Measurements from ENCODE around the gene GRID2.
A peak's percentile ranks its signal among the peaks of the same experiment; 100 is the strongest.

GRID2 gene

DNA sequence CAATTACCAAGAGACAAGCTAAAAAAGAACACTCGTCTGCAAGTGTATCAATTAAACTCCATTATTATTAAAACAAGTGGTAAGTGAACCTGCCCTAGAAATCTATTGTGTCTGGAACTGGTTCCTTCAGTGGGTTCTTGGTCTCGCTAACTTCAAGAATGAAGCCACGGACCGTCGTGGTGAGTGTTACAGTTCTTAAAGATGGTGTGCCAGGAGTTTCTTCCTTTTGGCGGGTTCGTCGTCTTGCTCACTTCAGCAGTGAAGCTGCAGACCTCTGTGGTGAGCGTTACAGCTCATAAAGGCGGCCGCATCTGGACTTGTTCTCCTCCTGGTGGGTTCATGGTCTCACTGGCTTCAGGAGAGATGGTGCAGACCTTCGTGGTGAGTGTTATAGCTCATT is 231.8 kb downstream of the GRID2 start:
- DNase-seq = no peak

DNA sequence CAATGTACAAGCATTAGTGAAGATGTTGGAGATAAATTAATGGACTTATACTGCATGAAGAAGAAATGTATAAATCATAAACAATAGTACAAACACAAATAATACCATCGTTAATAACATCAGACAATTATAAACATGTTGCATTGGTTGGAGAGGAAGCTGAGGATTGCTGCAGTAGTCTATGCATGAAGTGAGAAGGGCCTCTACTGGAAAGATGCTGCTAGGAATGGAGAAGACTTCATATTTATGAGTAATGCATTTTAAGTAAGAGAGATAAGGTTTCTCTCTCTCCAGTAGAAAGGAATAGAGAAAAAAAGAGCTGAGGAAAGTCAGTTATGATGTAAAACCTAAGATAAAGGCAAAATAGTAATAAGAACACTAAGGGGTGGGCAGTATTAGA is 247.8 kb downstream of the GRID2 start:
- DNase-seq = no peak

DNA sequence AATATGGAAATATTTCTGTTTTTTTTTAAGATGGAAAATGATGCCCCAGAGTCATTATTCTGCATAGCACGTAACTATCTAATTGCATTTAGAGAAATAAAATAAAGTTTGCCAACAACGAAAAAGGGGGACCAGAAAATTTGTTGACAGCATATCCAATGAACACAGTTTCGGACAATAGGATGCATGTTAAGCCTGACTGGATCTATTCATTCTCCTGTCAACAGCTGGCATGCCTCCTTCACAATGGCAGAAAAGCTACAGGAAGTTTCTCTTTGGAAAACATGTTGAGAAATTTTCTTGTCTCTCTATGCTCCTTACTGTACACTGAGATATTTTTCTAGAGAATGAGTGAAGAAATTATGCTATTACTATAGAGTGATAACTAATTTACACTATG is 262.5 kb downstream of the GRID2 start:
- DNase-seq = no peak

DNA sequence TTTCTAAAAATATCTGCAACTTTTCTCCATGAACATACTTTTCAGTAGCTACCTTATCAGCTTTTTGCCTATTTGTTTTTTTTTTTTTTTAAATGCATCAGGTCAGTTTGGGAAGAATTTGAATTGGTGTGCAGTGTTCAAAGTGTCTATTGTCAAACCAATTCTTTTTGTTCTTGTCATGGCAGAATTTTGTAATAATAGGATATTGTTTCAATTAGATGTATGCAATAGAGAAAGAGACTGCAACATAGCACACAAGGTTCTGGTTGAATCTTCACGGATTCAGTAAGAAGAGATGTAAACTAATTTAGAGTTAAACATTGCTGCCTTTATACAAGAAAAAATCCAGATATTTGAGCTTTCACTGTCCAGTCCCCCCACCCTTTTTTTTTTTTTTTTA is 277.1 kb downstream of the GRID2 start:
- no peak for DNase-seq

DNA sequence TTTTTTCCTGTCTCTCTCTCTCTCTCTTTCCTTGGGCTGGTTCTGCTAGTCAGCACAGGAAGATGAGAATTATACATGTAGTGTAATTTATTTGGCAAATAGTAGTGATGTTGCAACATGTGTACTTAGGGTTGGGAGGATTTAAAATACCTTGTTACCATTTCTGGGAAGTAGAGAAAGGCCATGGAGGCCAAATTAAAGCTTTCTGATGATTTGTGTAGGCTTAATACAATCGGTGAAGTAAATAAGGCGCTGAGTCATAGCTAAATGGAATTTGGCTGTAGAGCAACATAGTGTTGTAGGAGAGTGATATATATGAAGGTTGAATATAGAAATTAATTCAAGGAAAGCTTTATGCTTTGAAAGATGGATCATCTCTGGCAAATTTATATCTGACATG is 295.3 kb downstream of the GRID2 start:
- no peak for DNase-seq

DNA sequence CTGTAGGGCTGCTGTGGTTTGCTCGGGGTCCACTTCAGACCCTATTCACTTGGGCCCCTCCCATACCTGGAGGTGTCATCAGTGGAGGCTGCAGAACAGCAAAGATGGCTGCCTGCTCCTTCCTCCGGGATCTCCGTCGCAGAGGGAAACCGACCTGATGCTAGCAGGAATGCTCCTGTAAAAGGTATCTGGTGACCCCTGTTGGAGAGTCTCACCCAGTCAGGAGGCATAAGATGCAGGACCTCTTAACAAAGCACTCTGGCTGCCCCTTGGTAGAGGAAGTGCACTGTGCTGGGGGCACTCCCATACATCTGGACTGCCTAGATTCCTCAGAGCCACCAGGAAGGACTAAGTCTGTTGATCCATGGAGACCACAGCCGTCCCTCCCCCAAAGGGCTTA is 296.9 kb downstream of the GRID2 start:
- no peak for DNase-seq

DNA sequence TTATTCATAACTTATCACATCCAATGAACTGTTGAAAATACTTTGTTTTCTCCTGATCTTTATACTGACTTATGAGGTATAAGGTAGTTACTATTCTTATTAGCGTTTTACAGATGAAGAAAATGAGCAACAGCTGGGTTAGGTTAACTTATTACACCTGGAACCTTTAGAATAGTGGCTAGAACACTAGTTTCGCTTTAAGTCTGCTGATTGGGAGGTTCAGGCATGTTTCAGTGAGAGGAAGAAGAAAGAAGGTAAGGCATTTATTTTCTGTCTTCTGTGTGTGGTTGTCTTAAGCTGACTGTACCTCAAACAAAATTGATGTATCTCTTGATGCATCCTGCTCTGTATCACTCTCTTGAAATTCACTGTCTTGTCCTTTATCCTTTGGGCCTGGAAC is 302.5 kb downstream of the GRID2 start:
- no peak for DNase-seq

DNA sequence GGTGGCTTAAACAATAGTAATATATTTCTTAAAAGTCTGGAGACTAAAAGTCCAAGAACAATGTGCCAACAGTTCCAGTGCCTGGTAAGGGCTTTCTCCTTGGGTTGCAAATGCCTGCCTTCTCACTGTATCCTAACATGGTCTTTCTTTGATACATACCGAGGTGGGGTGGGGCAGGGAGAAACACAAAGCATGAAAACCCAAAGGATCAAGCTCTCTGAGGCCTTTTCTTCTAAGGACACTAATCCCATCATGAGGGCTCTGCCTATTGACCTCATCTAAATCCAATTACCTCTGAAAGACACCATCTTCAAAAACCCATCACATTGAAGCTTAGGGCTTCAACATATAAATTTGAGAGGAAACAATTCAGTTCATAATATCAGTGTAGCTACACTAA is 311.3 kb downstream of the GRID2 start:
- no peak for DNase-seq

DNA sequence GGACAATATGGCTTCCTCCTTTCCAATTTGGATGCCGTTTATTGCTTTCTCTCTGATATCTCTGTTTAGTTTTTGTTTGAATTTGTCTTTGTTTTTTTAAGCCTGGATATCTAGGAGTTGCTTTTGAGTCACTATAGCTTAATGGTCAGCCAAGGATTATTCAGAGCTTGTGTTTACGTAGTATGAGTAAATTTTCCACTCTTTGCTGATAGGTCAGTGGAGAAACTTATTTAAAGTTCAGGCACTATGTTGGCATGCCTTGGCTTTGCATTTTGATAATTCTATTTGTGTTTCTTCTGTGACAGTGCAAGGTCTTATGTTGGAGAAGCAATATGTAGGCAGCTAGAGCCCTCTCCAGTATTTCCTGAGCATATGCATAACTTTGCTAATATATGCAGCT is 315.2 kb downstream of the GRID2 start:
- DNase-seq = no peak

DNA sequence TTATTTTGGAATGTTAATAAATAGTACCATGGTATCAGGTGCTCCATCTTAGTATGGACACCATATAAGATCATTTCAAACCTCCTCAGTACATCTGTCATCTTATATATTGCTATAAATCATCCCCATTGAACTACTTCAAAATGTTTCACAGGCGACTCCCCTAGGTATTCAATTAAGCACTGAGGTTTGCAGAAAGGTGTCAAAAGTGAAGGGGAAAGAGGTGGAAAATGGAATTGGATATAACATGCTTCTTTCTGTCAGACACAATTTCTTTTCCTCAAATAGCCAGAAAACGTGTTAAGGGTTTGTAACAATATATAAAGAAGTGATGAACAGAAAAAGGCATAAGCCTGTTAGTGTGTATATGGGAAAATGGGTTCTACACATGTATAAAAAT is 325.5 kb downstream of the GRID2 start:
- DNase-seq = no peak

DNA sequence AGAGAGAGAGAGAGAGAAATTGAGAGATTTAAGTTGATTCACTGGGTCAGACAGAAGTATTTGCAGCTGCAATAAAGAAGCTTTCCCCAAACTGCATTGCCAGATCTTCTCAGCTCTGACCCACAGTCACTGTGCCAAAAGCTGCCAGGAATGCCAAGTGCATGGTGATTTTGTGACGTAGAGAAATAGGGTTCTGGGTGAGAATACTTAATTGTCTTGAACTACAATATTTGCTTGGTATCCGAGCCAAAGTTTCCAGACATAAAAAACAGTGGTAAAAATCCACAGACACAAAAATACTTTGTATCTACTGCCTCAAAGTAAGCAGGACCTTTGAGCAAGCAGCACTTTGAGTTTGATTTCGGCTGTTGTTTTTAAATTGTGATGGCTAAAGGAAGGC is 331.1 kb downstream of the GRID2 start:
- no peak for DNase-seq

DNA sequence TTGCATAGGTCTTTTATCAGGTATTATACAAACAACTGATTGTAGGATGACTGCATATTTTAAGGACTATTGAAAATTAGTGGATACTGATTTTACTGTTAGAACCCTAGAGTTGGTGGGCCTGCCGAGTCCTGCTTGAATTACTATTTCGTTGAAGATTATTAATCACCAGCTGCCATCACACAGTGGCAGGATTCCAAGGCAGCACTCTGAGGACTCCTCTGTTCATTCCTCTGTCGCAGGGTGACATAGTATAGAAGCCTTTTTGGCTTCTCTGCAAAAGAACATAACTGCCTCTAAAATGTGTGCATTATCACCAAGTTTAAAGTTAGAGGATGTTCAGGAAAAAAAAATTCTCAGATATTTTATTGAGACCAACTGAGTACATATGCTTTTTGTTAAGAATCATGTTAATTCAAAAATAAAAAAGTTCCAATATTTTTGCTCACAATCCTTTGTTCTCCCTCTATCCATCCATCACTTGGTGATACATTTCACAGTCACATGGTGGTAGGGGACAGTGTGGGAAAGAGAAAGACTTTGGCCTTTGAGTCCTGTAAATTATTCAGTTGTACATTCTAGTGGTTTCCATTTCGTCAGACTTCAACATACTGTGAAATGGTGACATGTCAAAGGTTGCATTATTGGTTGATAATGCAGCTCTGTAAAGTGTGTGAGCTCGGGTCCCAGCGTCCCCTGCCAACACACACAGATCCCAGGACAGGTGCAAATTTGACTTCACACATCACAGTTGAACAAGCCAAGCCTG is 332.5 kb downstream of the GRID2 start:
- DNase-seq = peak; percentile 15 to 59

DNA sequence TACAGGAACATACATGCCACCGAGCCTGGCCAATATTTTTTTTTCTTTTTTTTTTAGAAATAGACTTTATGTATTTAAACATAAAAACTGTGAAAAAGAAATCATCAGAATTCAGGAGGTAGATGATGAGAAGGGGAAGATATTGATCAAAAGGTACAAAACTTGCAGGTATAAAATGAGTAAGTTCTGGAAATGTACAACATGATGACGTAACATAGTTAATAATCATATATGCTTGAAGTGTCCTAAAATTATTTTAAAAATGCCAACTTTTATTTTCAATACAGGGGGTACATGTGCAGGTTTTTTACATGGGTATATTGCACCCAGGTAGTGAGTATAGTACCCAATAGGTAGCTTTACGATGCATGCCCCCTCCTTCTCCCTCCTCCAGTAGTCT is 337.6 kb downstream of the GRID2 start:
- no peak for DNase-seq

DNA sequence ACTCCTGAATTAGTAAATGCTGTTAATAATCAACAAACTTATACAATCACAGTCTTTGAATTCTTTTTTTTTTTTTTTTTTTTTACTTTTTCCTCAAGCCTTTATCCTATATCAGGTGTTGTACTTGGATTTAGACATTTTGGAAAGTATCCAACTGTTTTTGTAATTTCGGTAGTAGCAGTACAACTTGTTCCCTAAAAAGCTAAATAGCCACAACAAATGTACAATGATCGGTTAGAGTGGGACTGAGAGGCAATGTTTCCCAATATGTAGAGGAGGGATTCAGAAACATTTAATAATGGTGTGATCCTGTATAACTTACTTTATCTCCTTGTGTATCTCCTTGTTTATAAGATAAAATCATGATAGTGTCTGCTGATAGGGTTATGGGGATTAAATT is 343.1 kb downstream of the GRID2 start:
- DNase-seq = no peak

DNA sequence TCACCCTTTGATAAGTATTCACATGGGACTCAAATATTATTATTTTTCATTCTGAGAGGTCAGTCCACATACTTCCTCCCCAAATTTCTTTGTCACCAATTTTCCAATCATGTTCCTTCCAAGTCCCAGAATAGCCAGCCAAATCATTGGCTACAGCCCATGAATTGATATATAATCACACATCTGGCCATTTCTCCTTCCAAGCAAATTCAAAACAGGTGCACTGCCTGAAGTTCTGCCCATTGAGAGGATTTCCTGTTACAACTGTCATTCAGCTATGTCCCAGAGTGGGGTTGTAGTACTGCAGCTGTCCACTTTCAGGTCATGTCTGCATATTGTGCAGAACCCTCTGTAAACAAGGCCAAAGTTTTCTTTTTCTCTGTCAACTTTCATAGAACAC is 347.8 kb downstream of the GRID2 start:
- no peak for DNase-seq

DNA sequence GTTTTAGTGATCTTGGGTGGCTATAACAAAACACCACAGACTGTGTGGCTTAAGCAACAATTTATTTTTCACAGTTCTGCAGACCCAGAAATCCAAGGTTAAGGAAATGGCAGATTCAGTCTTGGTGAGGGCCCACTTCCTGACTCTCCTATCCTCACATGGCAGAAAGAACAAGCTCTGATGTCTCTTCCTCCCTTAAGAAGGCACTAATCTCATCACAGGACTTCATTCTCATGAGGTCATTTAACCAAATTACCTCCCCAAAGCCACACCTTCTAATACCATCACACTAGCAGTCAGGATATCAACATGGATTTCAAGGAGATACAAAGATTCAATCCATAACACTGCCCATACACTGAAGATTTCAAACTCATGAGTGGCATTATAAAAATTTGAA is 350.3 kb downstream of the GRID2 start:
- DNase-seq = no peak

DNA sequence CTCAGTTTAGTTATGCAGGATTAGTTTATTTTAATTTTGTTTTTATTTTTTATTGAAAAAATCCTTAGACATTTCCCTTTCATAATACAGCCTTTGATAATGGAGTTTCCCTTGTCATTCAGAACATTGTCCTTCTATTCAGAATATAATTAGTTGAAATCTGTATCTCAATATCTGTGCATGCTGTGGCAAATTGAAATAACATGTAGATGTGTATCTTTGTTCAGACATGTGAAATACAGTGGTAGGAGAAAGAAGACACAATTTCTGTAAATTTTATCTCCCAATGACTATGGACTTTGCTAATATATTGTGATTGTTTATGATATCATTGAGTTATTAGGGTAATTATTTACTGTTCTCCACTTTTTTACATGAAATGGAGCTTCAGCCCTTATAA is 353.9 kb downstream of the GRID2 start:
- DNase-seq = no peak

DNA sequence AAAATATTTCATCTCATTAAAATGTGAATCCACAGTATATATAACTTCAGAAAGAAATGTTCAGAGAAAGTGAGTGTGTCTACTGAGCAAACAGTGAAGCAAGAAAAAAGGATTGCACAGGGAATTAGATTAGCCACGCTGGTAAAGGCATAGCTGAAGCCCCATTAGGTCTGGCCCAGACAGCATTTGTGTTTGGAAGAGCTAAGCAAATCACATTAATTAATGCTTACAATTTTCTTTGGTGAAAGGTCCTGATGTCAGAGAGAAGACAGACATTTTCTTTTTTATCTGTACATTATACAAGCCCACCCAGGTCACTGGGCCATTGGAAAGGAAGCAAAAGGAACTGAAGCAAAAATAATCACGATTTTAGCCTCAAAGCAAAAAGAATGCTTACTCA is 354.6 kb downstream of the GRID2 start:
- DNase-seq = no peak

DNA sequence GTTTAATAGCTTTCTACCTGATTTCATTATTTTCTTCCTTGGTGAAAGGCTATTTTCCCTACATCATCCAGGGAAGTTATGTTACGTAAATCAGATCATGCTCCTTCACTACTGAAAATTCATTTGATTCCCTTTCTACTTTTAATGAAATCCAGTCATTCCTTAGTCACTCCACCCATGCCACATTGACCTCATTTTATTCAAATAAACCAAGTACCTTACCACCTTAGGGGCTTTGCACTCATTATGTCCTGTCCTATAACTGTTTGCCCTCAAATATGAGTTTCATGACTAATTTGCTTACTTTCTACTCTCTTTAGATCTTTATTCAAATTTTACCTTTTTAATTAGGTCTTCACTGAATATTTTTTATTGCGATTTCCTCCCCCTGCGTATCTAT is 374.0 kb downstream of the GRID2 start:
- DNase-seq = no peak

DNA sequence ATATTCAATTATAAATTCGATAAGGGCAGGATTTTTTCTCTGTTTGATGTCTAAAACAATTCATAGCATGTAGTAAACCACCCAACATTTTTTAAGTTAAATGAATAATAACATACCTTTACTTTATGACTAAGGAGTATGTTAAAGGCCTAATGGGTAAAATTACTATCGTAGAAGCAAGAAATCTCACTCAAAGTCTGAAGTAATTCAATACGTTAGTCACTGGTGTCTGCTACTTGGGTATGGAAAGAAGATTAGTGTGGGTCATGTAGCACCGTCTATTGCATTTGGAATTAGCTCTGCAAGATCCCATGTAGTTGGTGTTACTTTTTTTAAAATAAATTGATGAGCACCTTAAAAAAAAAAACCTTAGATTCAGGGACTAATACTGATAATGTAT is 374.5 kb downstream of the GRID2 start:
- no peak for DNase-seq

DNA sequence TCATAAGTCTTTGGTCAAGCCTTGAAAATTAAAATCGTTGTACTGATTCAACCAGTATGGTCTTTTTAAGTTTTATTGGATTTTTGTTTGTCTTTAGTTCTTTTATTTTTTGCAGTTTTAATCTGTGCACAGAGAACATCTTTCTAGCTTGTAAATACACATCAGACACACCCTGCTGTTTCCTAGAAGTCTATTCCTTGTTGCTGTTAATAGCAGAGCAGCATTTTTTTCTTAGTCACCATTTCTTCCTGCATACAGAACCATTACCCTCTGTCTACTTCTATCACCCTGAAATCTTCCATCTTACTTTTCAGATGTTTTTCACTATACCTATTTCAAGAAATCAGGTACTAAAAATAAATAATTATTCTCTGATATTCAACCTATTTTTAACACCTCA is 375.4 kb downstream of the GRID2 start:
- DNase-seq = no peak

DNA sequence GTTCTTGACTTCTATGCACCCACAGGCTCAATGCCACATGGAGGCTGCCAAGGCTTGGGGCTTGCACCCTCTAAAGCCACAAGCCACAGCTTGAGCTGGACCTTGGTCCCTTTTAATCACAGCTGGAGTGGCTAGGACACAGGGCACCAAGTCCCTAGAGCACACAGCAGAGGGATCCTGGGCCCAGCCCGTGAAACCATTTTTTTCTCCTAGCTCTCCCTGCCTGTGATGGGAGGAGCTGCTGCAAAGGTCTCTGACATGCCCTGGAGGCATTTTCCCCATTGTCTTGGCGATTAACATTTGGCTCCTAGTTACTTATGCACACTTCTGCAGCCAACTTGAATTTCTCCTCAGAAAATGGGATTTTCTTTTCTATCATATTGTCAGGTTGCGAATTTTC is 410.9 kb downstream of the GRID2 start:
- no peak for DNase-seq

DNA sequence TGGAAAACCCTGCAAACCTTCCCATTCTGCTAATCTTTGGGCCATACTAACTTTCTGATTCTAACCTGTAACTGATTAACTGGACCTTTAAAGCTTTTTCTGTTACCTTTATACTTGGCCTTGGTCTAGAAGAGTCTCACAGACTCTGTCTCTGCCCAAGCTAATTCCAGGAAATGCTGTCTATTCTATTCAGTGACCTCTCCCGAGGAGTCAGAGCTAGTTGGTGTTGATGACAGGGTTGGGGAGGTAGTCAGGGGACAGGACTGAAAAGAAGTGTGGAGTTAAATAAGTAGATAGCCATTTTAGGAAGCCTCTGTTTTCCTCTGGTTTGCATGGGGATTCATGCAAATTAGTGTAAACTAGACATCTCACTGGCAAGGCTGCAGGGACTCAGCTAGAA is 429.5 kb downstream of the GRID2 start:
- no peak for DNase-seq

DNA sequence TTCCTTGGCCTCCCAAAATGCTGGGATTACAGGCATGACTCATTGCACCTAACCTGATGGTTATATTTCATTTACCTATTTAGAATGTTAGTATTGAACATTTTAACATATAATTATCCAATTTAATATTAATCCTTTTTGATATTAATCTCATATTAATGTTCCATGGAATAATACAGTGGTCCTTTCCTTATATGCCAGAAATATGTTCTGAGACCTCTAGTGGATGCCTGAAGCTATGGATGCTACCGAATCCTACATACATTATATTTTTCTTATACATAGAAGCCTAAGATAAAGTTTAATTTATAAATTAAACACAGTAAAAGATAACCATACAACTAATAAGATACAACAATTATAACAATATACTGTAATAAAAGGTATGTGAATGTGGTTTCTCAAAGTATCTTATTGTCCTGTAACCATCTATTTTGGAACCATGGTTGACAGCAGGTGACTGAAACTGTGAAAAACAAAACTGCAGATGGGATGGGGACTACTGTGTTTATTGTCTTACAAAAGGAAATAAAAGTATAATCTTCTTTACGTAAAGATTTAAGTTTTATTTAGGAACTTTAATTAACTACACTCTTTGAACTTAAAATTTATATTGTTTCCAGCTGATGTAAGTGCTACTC is 431.4 kb downstream of the GRID2 start:
- DNase-seq = no peak

DNA sequence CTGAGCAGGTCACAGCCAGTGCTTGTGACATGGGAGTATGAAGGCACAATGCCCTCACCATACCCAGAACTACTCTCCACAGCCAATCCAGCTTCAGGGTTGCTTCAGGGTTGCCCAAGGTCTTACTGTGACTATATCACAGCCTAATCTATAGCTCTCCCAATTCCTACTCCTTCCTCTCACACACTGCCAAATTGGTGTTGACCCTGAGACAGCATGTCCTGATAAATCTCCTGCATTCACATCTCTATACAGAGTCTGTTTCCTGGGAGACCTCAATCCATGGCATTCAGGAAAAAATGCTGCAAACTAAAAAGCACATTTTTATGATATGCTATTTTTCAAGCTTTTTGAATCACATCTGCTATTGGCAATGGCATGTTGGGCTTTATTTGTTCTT is 456.7 kb downstream of the GRID2 start:
- no peak for DNase-seq
